Adrenal gland (tissue), 19 donors: ENCODE measurements around the gene AP1S1. TPM values are rescaled to one million over a fixed set of nuclear protein-coding genes. Genes with fewer than 3 reads are reported as not detected.
A peak's percentile ranks its signal among the peaks of the same experiment; 100 is the strongest.
"Not testable (repeated sequence)": the region's sequence is repeated elsewhere in the genome, so short reads cannot be mapped to it uniquely, and the experiment has no call there.

Experiments used
- DNase-seq, 7 donors: peaks; one replicate each; pipeline ENCODE4 v3.0.0-alpha.2; 2019 to 2020
- H3K27ac ChIP-seq, 5 donors: fragments of 200-600 bp; sonication (generic) in 4 of 5; 1 replicate in 3 of 5; 2 replicates in 2 of 5; pipeline versions ENCODE4 v1.5.1 to v1.8.0; 2016 to 2020; ENCODE audit warnings: mild to moderate bottlenecking in 1 of 5
- H3K27me3 ChIP-seq: fragments of 200-600 bp; 2 replicates; pipeline ENCODE4 v1.8.0; 2021
- H3K36me3 ChIP-seq, 2 donors: fragments of 200-600 bp; replicated peaks in 1 of 2; 1 replicate in 1 of 2; 2 replicates in 1 of 2; pipeline versions ENCODE4 v1.5.1 to v1.8.0; 2018 to 2022
- H3K4me1 ChIP-seq, 2 donors: fragments of 200-600 bp; replicated peaks in 1 of 2; 1 replicate in 1 of 2; 2 replicates in 1 of 2; pipeline versions ENCODE4 v1.5.1 to v1.8.0; 2018 to 2021
- H3K4me3 ChIP-seq, 4 donors: fragments of 200-600 bp; sonication (generic) in 3 of 4; one replicate each; pipeline ENCODE4 v1.5.1; 2016 to 2018
- H3K9me3 ChIP-seq, 3 donors: fragments of 200-600 bp; sonication (generic) in 1 of 3; replicated peaks in 1 of 3; 1 replicate in 2 of 3; 2 replicates in 1 of 3; pipeline versions ENCODE4 v1.5.1 to v1.8.0; 2016 to 2021
- POLR2A ChIP-seq, 2 donors: fragments of 450-650 bp; IDR thresholded peaks; one replicate each; pipeline ENCODE4 v1.6.1; 2017; ENCODE audit warnings: antibody characterized with exemption in 2 of 2, mild to moderate bottlenecking in 2 of 2, moderate library complexity in 1 of 2
- WGBS, 4 donors: extraction: QIAGEN DNeasy Blood & Tissue Kit in 2 of 4; methylation state at CpG; one replicate each; pipeline versions ENCODE4 v1.1.5 to v1.1.7; 2013 to 2017; 5-methylcytosine and 5-hydroxymethylcytosine counted together
- intact Hi-C, 2 donors: fragments of 100-400 bp; cut with DNase I; formaldehyde crosslinking; loops; one replicate each; pipeline versions ENCODE4 v1.14.1 to v1.15.0; 2022 to 2023
- long read RNA-seq, 10 donors: library from polyadenylated mRNA in 3 of 10; unstranded in 2 of 10; stranded (forward) in 1 of 10; transcript quantifications; one replicate each; pipeline ENCODE4 v2.0.0 and lab custom pipeline, GENCODE V29; 2021 to 2026
- polyA plus RNA-seq, 3 donors: library from polyadenylated mRNA; stranded (reverse); fragments of 200-250 nt in 2 of 3; fragments of 350-450 nt in 1 of 3; fragmentation: Illumina TruSeq in 1 of 3; extraction: RNeasy Lipid Tissue Mini Kit (QIAGEN cat#74804) in 1 of 3; gene quantifications; one replicate each; pipeline ENCODE4 v1.2.3, GENCODE V29; 2013 to 2014
- total RNA-seq, 9 donors: library from RNA; depleted of rRNA in 4 of 9; stranded (reverse); fragments of >200 nt in 4 of 9; fragments of 120-200 nt in 1 of 9; fragmentation: NEBNext Ultra II Directional in 1 of 9; extraction: Animal tissue kit (Norgen Biotek cat#: 25700) in 1 of 9; gene quantifications; one replicate each; pipeline versions ENCODE4 v1.1.0 to v1.2.4, GENCODE V29; 2013 to 2023
- TF ChIP-seq, protein P1 (sequence below), 6 experiments: fragments of 450-650 bp in 4 of 6; fragments of 200-600 bp in 2 of 6; sonication (generic) in 1 of 6; IDR thresholded peaks; 1 replicate in 5 of 6; 2 replicates in 1 of 6; pipeline versions ENCODE4 v1.5.1 to v1.8.0; 2016 to 2021; ENCODE audit warnings: antibody characterized with exemption in 6 of 6, mild to moderate bottlenecking in 2 of 6, moderate library complexity in 1 of 6
- donor health status: healthy with polysubstance abuse.
- donor health status: Bipolar disorder and iron deficiency.
- donor health status: DM: yes; HTN: yes; CAD: no.
- donor health status: DM: no; HTN: no; CAD: no.
- donor health status: DM: no; HTN: no; CAD: no.
- donor health status: DM: yes; HTN: yes; CAD: no.

The AP1S1 gene
- total RNA-seq (100 to 1,000 TPM in 1 of 9 donors, 10 to 100 TPM in 8; 26.9 to 190 (median 45.8) TPM), polyA plus RNA-seq (10 to 100 TPM; 20.4 to 35.4 (median 30.0) TPM)
- long read RNA-seq, donor 1, transcript AP1S1-201 (5 exons, 1,303 nt): major isoform, 67 of 130 reads
- long read RNA-seq, donor 1, partial matches to known transcripts: 55 of 130 reads
- long read RNA-seq, donor 1, other reads (novel, unspliced or antisense): 6 of 130 reads
- long read RNA-seq, donor 2, transcript AP1S1-201 (5 exons, 1,303 nt): major isoform, 24 of 24 reads
- long read RNA-seq, donor 2, partial matches to known transcripts: 0 of 24 reads
- long read RNA-seq, donor 2, other reads (novel, unspliced or antisense): 0 of 24 reads
- long read RNA-seq, donor 3, transcript AP1S1-201 (5 exons, 1,303 nt): major isoform, 50 of 83 reads
- long read RNA-seq, donor 3, partial matches to known transcripts: 33 of 83 reads
- long read RNA-seq, donor 3, other reads (novel, unspliced or antisense): 0 of 83 reads
- long read RNA-seq, donor 4: 0 reads
- long read RNA-seq, donor 5, transcript AP1S1-201 (5 exons, 1,303 nt): major isoform, 20 of 23 reads
- long read RNA-seq, donor 5, partial matches to known transcripts: 1 of 23 reads
- long read RNA-seq, donor 5, other reads (novel, unspliced or antisense): 2 of 23 reads
- long read RNA-seq, donor 6, partial matches to known transcripts: 0 of 2 reads
- long read RNA-seq, donor 6, other reads (novel, unspliced or antisense): 0 of 2 reads
- long read RNA-seq, donor 7, transcript AP1S1-201 (5 exons, 1,303 nt): major isoform, 12 of 12 reads
- long read RNA-seq, donor 7, partial matches to known transcripts: 0 of 12 reads
- long read RNA-seq, donor 7, other reads (novel, unspliced or antisense): 0 of 12 reads
- long read RNA-seq, donor 8, transcript AP1S1-201 (5 exons, 1,303 nt): major isoform, 48 of 58 reads
- long read RNA-seq, donor 8, partial matches to known transcripts: 9 of 58 reads
- long read RNA-seq, donor 8, other reads (novel, unspliced or antisense): 0 of 58 reads
- long read RNA-seq, donor 9, transcript AP1S1-201 (5 exons, 1,303 nt): major isoform, 38 of 44 reads
- long read RNA-seq, donor 9, partial matches to known transcripts: 5 of 44 reads
- long read RNA-seq, donor 9, other reads (novel, unspliced or antisense): 0 of 44 reads
- long read RNA-seq, donor 10, transcript AP1S1-201 (5 exons, 1,303 nt): major isoform, 39 of 39 reads
- long read RNA-seq, donor 10, partial matches to known transcripts: 0 of 39 reads
- long read RNA-seq, donor 10, other reads (novel, unspliced or antisense): 0 of 39 reads

- Histone ChIP-seq H3K4me3 (peak within 1 kb of the TSS; percentile 30 to 90 (median 57)), H3K36me3 (peaks cover 0 to 17% of the 10 kb centered on the region in 2 donors), H3K27ac (peak within 1 kb of the TSS in 1 of 5 donors; percentile 23), H3K9me3 (no peaks in the 10 kb centered on the region), H3K4me1 (peaks cover 0 to 10% of the 10 kb centered on the region in 2 donors), H3K27me3 (no peaks in the 10 kb centered on the region)
- TF ChIP-seq, protein P1, sequence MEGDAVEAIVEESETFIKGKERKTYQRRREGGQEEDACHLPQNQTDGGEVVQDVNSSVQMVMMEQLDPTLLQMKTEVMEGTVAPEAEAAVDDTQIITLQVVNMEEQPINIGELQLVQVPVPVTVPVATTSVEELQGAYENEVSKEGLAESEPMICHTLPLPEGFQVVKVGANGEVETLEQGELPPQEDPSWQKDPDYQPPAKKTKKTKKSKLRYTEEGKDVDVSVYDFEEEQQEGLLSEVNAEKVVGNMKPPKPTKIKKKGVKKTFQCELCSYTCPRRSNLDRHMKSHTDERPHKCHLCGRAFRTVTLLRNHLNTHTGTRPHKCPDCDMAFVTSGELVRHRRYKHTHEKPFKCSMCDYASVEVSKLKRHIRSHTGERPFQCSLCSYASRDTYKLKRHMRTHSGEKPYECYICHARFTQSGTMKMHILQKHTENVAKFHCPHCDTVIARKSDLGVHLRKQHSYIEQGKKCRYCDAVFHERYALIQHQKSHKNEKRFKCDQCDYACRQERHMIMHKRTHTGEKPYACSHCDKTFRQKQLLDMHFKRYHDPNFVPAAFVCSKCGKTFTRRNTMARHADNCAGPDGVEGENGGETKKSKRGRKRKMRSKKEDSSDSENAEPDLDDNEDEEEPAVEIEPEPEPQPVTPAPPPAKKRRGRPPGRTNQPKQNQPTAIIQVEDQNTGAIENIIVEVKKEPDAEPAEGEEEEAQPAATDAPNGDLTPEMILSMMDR (IDR thresholded peaks at IDR 0.05): no peak
- TF ChIP-seq POLR2A (IDR thresholded peaks at IDR 0.05): peak in 1 of 2 donors; percentile 22
- intact Hi-C loops: no loop called here
- WGBS, 4 donors: 3 to 9% (median 4%) methylated on average over 11 to 51 of the region's 51 CpGs
- DNase-seq: peak; percentile 93 to 97 (median 96)
Observed at GRCh38 chr7:101153969-101154692, at the start of gene AP1S1. TSS of gene AP1S1 (plus strand) at chr7:101154476. CDS start at chr7:101154515, 39 bp downstream.

GRCh38 chr7:101104799-101105198, 49.5 kb upstream of the AP1S1 start:
- intact Hi-C loops: no loop called here
- DNase-seq: no peak
- Histone ChIP-seq H3K27ac (no peak overlapping the region), H3K4me3 (no peak overlapping the region), H3K9me3 (no peaks in the 10 kb centered on the region), H3K4me1 (peaks cover 7 to 10% of the 10 kb centered on the region in 2 donors), H3K27me3 (no peaks in the 10 kb centered on the region), H3K36me3 (no peaks in the 10 kb centered on the region)
- TF ChIP-seq, protein P1 (IDR thresholded peaks at IDR 0.05): no peak
- TF ChIP-seq POLR2A (IDR thresholded peaks at IDR 0.05): no peak
- WGBS, 4 donors: 56 to 74% (median 67%) methylated on average over 3 of the region's 3 CpGs

- H3K4me3 ChIP-seq, H3K27ac ChIP-seq, H3K9me3 ChIP-seq, H3K36me3 ChIP-seq, intact Hi-C loops, H3K27me3 ChIP-seq, DNase-seq, H3K4me1 ChIP-seq: not testable (repeated sequence)
- 79 to 84% (median 81%) methylated on average over 4 to 5 of the region's 5 CpGs for WGBS, 4 donors
Observed at GRCh38 chr7:101105248-101105647, 49.0 kb upstream of the AP1S1 start.

- WGBS, 4 donors: 80 to 93% (median 88%) methylated on average over 7 of the region's 7 CpGs
- intact Hi-C loops: no loop called here
- Histone ChIP-seq H3K4me1 (no peaks in the 10 kb centered on the region), H3K36me3 (no peaks in the 10 kb centered on the region), H3K9me3 (no peaks in the 10 kb centered on the region), H3K27me3 (no peaks in the 10 kb centered on the region), H3K4me3 (no peak overlapping the region), H3K27ac (no peak overlapping the region)
- DNase-seq: no peak
- TF ChIP-seq, protein P1 (IDR thresholded peaks at IDR 0.05): no peak
- TF ChIP-seq POLR2A (IDR thresholded peaks at IDR 0.05): no peak
Observed at GRCh38 chr7:101106386-101106785, 47.9 kb upstream of the AP1S1 start.
